Neural cell (in vitro differentiated cells): ENCODE results near the gene TUBB1. TPM values are rescaled to one million over a fixed set of nuclear protein-coding genes. Genes with fewer than 3 reads are reported as not detected.

Experiments
- H2AFZ ChIP-seq: fragments of 200-600, 300-800 bp; sonication (generic), shearing (Covaris generic); 2 replicates; pipeline ENCODE4 v1.6.0; 2014; ENCODE audit warnings: low read depth, mild to moderate bottlenecking, antibody characterized with exemption, low read length, moderate library complexity
- H3F3A ChIP-seq: fragments of 200-600 bp; shearing (Covaris generic); 2 replicates; pipeline ENCODE4 v1.6.1; 2016; ENCODE audit warnings: mild to moderate bottlenecking, moderate library complexity, mixed read lengths, antibody characterized with exemption, low read length; ENCODE audit not compliant: insufficient read depth, poor library complexity, severe bottlenecking
- H3K27ac ChIP-seq: fragments of 200-600, 300-800 bp; sonication (generic), shearing (Covaris generic); 2 replicates; pipeline ENCODE4 v1.5.1; 2014; ENCODE audit warnings: mild to moderate bottlenecking, low read length, moderate library complexity
- H3K27me3 ChIP-seq: fragments of 300-800, 200-600 bp; sonication (generic), shearing (Covaris generic); 2 replicates; pipeline ENCODE4 v1.6.0; 2014; ENCODE audit warnings: mild to moderate bottlenecking, low read depth, low read length, moderate library complexity; ENCODE audit not compliant: insufficient read depth
- H3K36me3 ChIP-seq: fragments of 300-800, 200-600 bp; sonication (generic), shearing (Covaris generic); 2 replicates; pipeline ENCODE4 v1.5.1; 2014; ENCODE audit warnings: mild to moderate bottlenecking, antibody characterized with exemption, low read length, moderate library complexity; ENCODE audit not compliant: insufficient read depth
- H3K4me2 ChIP-seq: fragments of 300-800, 200-600 bp; sonication (generic), shearing (Covaris generic); 2 replicates; pipeline ENCODE4 v1.6.0; 2014; ENCODE audit warnings: mild to moderate bottlenecking, low read length
- H3K4me3 ChIP-seq: fragments of 300-800, 200-600 bp; sonication (generic), shearing (Covaris generic); 2 replicates; pipeline ENCODE4 v1.5.1; 2014; ENCODE audit warnings: mild to moderate bottlenecking, low read length, moderate library complexity
- H3K79me2 ChIP-seq: fragments of 200-600 bp; shearing (Covaris generic); replicated peaks from 2 replicates; pipeline ENCODE4 v1.6.0; 2014; ENCODE audit warnings: mild to moderate bottlenecking, low read length, moderate library complexity; ENCODE audit not compliant: insufficient read depth
- H3K9ac ChIP-seq: fragments of 300-800, 200-600 bp; sonication (generic), shearing (Covaris generic); 2 replicates; pipeline ENCODE4 v1.6.1; 2016; ENCODE audit warnings: mild to moderate bottlenecking, low read length, mixed read lengths
- H3K9me2 ChIP-seq: fragments of 200-600 bp; shearing (Covaris generic); 2 replicates; pipeline ENCODE4 v1.6.1; 2016; ENCODE audit warnings: mild to moderate bottlenecking, low read length, mixed read lengths; ENCODE audit not compliant: insufficient read depth
- H3K9me3 ChIP-seq: fragments of 200-600, 300-800 bp; sonication (generic), shearing (Covaris generic); 2 replicates; pipeline ENCODE4 v1.6.1; 2016; ENCODE audit warnings: mild to moderate bottlenecking, mixed run types, low read length, moderate library complexity, mixed read lengths
- H4K20me1 ChIP-seq: fragments of 200-600 bp; shearing (Covaris generic); 2 replicates; pipeline ENCODE4 v1.6.1; 2016; ENCODE audit warnings: mild to moderate bottlenecking, mixed run types; ENCODE audit not compliant: insufficient read depth
- CTCF ChIP-seq: fragments of 450-650 bp; IDR thresholded peaks from 2 replicates; pipeline ENCODE4 v1.5.1; 2014; ENCODE audit warnings: antibody characterized with exemption, mild to moderate bottlenecking, moderate library complexity; ENCODE audit not compliant: poor library complexity, severe bottlenecking
- EP300 ChIP-seq: fragments of 450-650 bp; conservative IDR thresholded peaks from 2 replicates; pipeline ENCODE4 v1.6.1; 2014; ENCODE audit warnings: antibody characterized with exemption, mild to moderate bottlenecking, moderate library complexity; ENCODE audit not compliant: poor library complexity, severe bottlenecking
- EZH2 ChIP-seq: fragments of 200-600, 300-800 bp; shearing (Covaris generic), sonication (generic); IDR thresholded peaks from 2 replicates; pipeline ENCODE4 v1.6.1; 2014; ENCODE audit warnings: antibody characterized with exemption, low read length, borderline replicate concordance, mild to moderate bottlenecking; ENCODE audit not compliant: insufficient read depth, poor library complexity, severe bottlenecking
- MXI1 ChIP-seq: fragments of 450-650 bp; conservative IDR thresholded peaks from 2 replicates; pipeline ENCODE4 v1.6.1; 2014; ENCODE audit warnings: antibody characterized with exemption, mild to moderate bottlenecking; ENCODE audit not compliant: poor library complexity, severe bottlenecking
- POLR2AphosphoS5 ChIP-seq: IDR thresholded peaks from 2 replicates; pipeline ENCODE4 v1.6.1; 2012
- RAD21 ChIP-seq: fragments of 450-650 bp; conservative IDR thresholded peaks from 2 replicates; pipeline ENCODE4 v1.6.1; 2014; ENCODE audit warnings: antibody characterized with exemption, mild to moderate bottlenecking, moderate library complexity
- SMC3 ChIP-seq: fragments of 450-650 bp; conservative IDR thresholded peaks from 2 replicates; pipeline ENCODE4 v1.6.1; 2014; ENCODE audit warnings: antibody characterized with exemption, mild to moderate bottlenecking, moderate library complexity; ENCODE audit not compliant: poor library complexity
- TAF1 ChIP-seq: IDR thresholded peaks from 2 replicates; pipeline ENCODE4 v1.6.1; 2012; ENCODE audit warnings: low read depth
- polyA plus RNA-seq: library from polyadenylated mRNA; depleted of rRNA; stranded (reverse); fragments of >200 nt; gene quantifications from 2 replicates; pipeline ENCODE4 v1.2.3, GENCODE V29; 2014
- TF ChIP-seq, protein P1 (sequence below): IDR thresholded peaks from 2 replicates; pipeline ENCODE4 v1.6.1; 2012; ENCODE audit warnings: borderline replicate concordance

The TUBB1 gene
- polyA plus RNA-seq, 1 donor from 2014 or later: not detected

GRCh38 chr20:59003836-59004492, 15.3 kb upstream of the TUBB1 start:
- Histone ChIP-seq H3K27me3 (peaks cover 10% of the 10 kb centered on the region), H3K4me2 (no peak overlapping the region), H4K20me1 (no peaks in the 10 kb centered on the region), H3F3A (no peaks in the 10 kb centered on the region), H2AFZ (no peak overlapping the region), H3K9ac (no peak overlapping the region), H3K36me3 (no peaks in the 10 kb centered on the region), H3K9me3 (no peaks in the 10 kb centered on the region), H3K79me2 (no peaks in the 10 kb centered on the region), H3K27ac (no peak overlapping the region), H3K9me2 (no peaks in the 10 kb centered on the region), H3K4me3 (no peak overlapping the region)
- no peak for TF ChIP-seq TAF1
- no peak for TF ChIP-seq SMC3
- TF ChIP-seq MXI1: no peak
- no peak for TF ChIP-seq EZH2
- TF ChIP-seq CTCF: no peak
- TF ChIP-seq EP300: no peak
- TF ChIP-seq, protein P1, sequence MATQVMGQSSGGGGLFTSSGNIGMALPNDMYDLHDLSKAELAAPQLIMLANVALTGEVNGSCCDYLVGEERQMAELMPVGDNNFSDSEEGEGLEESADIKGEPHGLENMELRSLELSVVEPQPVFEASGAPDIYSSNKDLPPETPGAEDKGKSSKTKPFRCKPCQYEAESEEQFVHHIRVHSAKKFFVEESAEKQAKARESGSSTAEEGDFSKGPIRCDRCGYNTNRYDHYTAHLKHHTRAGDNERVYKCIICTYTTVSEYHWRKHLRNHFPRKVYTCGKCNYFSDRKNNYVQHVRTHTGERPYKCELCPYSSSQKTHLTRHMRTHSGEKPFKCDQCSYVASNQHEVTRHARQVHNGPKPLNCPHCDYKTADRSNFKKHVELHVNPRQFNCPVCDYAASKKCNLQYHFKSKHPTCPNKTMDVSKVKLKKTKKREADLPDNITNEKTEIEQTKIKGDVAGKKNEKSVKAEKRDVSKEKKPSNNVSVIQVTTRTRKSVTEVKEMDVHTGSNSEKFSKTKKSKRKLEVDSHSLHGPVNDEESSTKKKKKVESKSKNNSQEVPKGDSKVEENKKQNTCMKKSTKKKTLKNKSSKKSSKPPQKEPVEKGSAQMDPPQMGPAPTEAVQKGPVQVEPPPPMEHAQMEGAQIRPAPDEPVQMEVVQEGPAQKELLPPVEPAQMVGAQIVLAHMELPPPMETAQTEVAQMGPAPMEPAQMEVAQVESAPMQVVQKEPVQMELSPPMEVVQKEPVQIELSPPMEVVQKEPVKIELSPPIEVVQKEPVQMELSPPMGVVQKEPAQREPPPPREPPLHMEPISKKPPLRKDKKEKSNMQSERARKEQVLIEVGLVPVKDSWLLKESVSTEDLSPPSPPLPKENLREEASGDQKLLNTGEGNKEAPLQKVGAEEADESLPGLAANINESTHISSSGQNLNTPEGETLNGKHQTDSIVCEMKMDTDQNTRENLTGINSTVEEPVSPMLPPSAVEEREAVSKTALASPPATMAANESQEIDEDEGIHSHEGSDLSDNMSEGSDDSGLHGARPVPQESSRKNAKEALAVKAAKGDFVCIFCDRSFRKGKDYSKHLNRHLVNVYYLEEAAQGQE: no peak
- no peak for TF ChIP-seq POLR2AphosphoS5
- no peak for TF ChIP-seq RAD21

- TF ChIP-seq EP300: no peak
- TF ChIP-seq, protein P1: no peak
- Histone ChIP-seq H3K27me3 (peaks cover 10% of the 10 kb centered on the region), H3K36me3 (no peaks in the 10 kb centered on the region), H2AFZ (no peak overlapping the region), H3K9me3 (no peaks in the 10 kb centered on the region), H4K20me1 (no peaks in the 10 kb centered on the region), H3F3A (no peaks in the 10 kb centered on the region), H3K4me2 (no peak overlapping the region), H3K79me2 (no peaks in the 10 kb centered on the region), H3K27ac (no peak overlapping the region), H3K4me3 (no peak overlapping the region), H3K9ac (no peak overlapping the region), H3K9me2 (no peaks in the 10 kb centered on the region)
Measured at GRCh38 chr20:59004493-59004762, 14.8 kb upstream of the TUBB1 start.
